HFF-Myc (cell line): ENCODE data around the gene MYO3B.

Source experiments
- DNase-seq: peaks from one replicate; pipeline ENCODE4 v3.0.0-alpha.2; 2011; ENCODE audit warnings: low read depth; ENCODE audit errors: extremely low read depth
- H3K4me3 ChIP-seq: replicated peaks from 2 replicates; pipeline ENCODE4 v1.5.1; 2011; ENCODE audit warnings: low read depth, mild to moderate bottlenecking, control low read depth, low read length
- CTCF ChIP-seq: IDR thresholded peaks from 2 replicates; pipeline ENCODE4 v1.5.1; 2012; ENCODE audit warnings: mild to moderate bottlenecking, low read depth, low read length, control low read depth; ENCODE audit errors: missing control alignments

The MYO3B gene

DNA sequence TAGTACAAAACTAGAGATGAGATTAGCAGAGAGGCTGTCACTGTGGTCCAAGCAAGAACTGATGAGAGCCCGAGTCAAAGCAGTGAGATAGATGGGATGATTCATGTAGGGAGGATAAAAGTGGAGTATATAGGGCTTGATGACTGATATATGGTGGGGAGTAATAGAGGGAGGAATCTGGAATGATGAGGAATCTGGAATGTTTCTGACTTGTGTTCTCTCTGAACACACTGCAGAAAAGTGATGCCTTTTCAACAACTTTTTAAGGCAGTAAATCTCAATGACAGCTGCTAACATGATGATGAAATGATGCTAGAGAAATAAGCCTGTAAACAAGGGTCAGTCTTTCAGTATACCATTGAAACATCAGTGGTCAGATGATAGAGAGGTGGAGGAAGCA is 393.7 kb downstream of the MYO3B start:
- DNase-seq: no peak
- TF ChIP-seq CTCF: no peak
- H3K4me3 ChIP-seq: no peak overlapping the region

DNA sequence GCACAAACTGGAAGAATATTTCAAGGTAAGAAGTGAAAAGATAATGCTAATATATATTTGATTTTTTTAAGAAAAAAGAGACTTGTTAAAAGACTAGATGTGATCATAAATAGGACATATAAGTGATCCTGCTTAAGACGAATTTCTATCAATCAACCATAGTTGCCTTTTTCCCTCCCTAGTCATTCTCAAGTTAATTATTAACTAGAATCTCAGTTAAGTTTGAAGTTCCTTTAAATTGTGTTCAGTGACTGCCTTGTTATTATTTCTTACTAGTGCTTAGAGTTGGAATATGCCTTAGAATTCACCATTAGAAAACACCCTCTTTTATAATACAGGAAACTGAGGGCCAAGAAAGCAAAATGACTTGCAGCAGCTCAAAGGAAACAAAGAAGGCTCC is 395.7 kb downstream of the MYO3B start:
- no peak for DNase-seq
- H3K4me3 ChIP-seq: no peak overlapping the region
- no peak for TF ChIP-seq CTCF

DNA sequence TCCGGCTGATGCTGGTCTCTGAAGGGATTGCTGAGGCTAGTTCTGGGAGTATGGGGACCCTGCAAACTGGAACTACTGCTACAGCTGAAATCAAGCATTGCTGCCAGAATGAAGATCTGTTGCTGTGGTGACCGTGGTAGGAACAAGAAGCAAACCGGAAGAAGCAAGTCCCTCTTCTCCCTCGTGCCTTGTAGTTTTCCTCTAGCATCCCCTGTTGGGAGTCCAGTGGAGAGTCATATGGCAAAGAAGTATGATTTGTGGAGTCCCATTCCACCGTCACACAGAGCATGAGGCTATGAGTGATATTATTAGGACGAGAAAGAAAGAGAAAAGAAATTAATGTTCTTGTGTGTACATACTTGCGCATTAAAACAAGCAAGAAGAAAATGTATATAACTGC is 398.3 kb downstream of the MYO3B start:
- no peak overlapping the region for H3K4me3 ChIP-seq
- TF ChIP-seq CTCF: no peak
- no peak for DNase-seq

GRCh38 chr2:170577356-170577755 is 399.4 kb downstream of the MYO3B start:
- TF ChIP-seq CTCF: no peak
- H3K4me3 ChIP-seq: no peak overlapping the region
- no peak for DNase-seq

DNA sequence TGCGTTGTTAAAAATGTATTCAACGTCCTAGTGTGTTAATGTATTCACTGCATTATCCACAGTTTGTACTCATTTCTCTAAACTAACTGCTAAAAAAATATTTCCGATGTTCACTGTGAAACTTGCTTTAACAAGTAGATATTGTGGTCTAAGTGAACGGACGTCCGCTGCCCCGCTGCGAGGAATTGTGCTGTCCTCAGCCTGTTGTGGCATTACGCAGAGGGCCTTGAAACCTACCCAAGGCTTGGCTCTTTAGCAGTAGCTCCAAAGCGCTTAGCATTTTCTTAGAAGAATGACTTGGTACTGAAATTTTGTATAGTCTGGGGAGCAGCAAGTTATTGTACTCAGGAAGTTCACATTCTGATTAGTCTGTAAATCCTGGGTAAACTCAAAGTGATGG is 400.7 kb downstream of the MYO3B start:
- no peak for TF ChIP-seq CTCF
- DNase-seq: no peak
- no peak overlapping the region for H3K4me3 ChIP-seq

GRCh38 chr2:170579511-170579910 is 401.6 kb downstream of the MYO3B start:
- no peak for DNase-seq

More at GRCh38 chr2:170579511-170579910, 401.6 kb downstream of the MYO3B start:
- H3K4me3 ChIP-seq: no peak overlapping the region
- TF ChIP-seq CTCF: no peak
